CD4-positive, alpha-beta T cell treated with Interferon alpha-2 for 1 hour (primary cell): ENCODE measurements around the gene SERPINA7.
"Not testable (repeated sequence)": the region's sequence is repeated elsewhere in the genome, so short reads cannot be mapped to it uniquely, and the experiment has no call there.

Source experiments
- DNase-seq, 2 donors: peaks; one replicate each; pipeline ENCODE4 v3.0.0-alpha.2; 2020 to 2022

The SERPINA7 gene, protein sequence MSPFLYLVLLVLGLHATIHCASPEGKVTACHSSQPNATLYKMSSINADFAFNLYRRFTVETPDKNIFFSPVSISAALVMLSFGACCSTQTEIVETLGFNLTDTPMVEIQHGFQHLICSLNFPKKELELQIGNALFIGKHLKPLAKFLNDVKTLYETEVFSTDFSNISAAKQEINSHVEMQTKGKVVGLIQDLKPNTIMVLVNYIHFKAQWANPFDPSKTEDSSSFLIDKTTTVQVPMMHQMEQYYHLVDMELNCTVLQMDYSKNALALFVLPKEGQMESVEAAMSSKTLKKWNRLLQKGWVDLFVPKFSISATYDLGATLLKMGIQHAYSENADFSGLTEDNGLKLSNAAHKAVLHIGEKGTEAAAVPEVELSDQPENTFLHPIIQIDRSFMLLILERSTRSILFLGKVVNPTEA

GRCh38 chrX:106038625-106039024 is at the start of gene SERPINA7:
Gene SERPINA7, minus strand, starts transcription at chrX:106038727. Its CDS starts 1,669 bp downstream, at chrX:106037058.
- no peak for DNase-seq

DNA sequence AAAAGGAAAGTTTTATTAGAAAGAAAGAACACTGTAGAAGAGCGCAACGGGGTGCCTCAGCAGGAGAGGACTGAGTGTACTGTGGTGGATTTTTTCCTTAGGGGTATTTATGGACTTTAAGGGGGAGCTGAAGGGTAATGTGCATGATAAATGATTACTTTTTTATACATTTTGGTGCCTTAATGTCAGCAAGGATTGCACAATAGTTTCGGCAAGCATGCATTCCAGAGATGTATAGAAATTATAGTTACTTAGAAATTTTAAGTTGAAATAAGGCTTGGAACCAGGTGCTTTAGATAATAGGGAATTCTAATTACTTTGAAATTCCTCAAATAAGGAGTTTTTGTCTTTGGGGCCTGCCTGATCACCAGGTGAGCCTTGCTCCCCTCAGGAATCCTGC is 30.5 kb upstream of the SERPINA7 start:
- DNase-seq = no peak

DNA sequence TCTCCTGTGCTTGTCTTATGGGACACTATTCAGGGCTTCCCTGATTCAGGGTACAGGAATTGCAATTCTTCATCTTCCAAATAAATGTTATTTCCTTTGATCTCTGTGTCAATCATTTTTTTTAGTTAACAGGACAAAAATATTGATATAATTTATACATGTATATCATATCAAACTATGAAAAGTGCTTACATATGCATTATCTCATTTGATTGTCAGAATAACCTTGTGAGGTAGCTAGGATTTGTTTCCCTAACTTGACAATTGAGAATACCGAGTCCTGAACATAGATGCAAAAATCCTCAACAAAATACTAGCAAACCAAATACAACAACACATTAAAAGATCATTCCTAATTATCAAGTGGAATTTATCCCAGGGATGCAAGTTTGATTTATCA is 11.5 kb upstream of the SERPINA7 start:
- DNase-seq = no peak

DNA sequence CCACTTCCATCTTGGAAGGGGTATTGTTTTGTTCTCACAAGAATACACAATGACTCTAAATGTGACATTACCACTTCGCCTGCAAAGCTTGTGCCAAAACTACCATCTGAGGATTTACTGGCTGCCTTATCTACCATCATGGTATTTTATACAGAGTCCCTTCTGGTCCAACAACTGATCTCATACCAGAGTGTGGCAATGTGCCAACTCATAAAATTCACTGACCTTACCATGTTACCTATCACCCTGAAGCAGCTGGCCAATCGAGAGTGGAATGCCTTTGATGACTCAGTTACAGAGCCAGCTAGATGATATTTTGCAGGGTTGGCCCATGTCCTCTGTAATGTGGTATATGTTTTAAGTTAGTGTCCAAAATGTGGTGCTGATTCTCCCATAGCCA is 3.8 kb upstream of the SERPINA7 start:
- no peak for DNase-seq

- no peak for DNase-seq
These were observed 2.3 kb upstream of the SERPINA7 start for GRCh38 chrX:106040861-106041260.

GRCh38 chrX:106039920-106040319 is 1.4 kb upstream of the SERPINA7 start:
- no peak for DNase-seq

DNA sequence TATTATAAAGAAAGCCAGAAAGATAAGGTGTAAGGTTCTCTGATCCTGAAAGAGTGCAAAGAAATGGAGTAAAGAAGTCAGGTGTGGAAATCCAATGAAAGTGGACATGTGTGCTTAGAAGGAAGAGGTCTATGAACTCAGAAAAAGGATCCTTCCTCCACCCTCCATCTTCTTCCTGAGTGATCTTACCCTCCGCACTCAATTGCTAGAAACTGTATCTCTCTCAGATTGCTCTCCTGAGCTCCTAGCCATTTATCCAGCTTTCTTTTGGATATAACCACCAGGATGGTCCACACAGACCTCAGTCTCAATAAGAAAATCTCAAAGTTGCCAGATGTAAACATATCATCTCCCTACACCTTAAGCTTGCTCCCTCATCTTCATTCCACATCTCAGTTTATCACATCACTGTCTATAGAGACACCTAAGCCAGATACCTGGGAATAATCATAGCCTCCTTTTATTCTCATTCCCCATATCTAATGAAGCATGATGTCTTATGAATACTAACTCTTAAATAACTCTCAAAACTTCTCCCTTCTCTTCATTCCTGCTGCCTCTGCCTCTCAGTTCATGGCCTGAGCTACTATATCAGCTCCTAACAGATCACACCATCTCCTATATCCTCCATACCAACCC is 573 bp downstream of the SERPINA7 start:
- DNase-seq = no peak

GRCh38 chrX:106036716-106037115 is 1.8 kb downstream of the SERPINA7 start:
- no peak for DNase-seq

DNA sequence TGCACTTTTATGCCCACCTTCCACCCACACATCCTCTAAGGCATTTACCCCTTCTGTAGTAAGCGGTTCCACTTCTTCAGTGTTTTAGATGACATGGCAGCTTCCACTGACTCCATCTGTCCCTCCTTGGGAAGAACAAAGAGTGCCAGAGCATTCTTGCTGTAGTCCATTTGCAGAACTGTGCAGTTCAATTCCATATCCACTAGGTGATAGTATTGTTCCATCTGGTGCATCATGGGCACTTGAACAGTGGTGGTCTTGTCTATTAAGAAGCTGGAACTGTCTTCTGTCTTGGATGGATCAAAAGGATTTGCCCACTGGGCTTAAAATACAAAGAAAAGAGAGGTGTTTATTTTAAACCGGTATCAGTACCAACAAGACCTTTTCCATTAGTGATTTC is 3.5 kb downstream of the SERPINA7 start:
- DNase-seq = no peak

DNA sequence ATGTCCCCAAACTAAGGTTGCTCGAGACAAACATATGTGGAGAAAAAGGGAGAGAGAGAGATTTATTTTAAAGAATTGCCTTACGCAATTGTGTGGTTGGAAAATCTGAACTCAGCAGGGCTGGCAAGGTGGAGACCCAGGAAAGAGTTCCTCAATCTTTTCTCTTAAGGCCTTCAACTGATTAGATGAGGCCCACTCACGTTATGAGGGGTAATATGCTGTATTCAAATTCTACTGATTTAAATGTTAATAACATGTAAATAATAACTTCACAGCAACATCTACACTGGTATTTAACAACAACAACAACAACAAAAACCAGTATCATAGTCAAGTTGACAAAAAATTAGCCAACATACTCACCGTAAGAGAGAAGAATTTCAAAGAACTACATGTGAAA is 14.6 kb downstream of the SERPINA7 start:
- no peak for DNase-seq

DNA sequence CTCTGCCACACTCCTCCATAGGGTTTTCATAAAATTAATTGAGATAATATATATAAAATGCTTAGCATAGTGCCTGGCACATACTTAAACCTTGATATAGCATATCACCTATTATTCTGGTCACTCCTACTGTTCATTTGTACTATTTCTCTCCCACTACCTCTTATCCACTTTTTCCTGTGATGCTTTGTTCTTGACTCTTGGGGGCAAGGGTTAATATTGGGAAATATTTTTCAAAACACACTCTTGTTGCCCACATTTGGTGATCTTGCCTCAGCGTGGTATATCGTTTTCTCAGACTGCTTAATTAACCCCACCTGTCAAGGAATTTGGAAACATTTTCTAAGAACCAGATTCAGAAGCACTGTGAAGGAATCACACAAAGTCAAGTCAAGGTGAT is 16.3 kb downstream of the SERPINA7 start:
- no peak for DNase-seq

- DNase-seq = no peak
These were observed 24.3 kb downstream of the SERPINA7 start for GRCh38 chrX:106014119-106014775.

DNA sequence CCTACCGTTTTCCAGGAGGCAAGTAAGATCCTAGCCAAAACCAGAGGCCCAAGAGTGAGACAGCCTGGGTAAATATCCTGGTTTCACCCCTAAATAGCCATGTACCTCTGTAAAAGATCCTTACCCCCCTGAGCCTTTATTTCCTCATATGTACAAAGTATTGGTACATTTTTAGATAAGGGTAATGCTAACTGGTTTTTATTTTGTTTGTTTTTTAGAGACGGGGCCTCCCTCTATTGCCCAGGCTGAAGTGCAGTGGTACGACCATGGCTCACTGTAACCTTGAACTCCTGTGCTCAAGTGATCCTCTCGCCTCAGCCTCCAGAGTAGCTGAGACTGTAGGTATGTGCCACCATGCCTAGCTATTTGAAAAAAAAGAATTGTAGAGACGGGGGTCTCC is 29.4 kb downstream of the SERPINA7 start:
- no peak for DNase-seq

- no peak for DNase-seq
These were observed 30.7 kb downstream of the SERPINA7 start for GRCh38 chrX:106007815-106008214.

DNA sequence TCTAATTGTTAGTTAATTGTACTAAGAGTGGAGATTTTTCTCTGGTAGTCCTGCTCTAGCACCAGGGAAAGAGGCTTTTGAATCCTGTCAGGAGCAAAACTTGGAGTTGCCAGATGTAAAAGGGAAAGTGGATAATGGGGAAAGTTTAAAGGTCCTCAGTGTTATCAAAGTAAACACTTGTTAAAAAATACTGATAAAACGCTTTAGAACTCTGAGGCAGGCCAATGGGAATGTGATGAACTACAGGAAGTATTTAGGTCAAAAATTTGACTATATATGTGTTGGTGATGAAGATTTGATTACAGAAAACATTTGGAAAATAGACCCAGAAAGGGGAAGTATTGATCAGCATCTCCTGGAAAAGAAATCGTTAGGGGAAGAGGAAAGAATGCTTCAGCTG is 32.8 kb downstream of the SERPINA7 start:
- DNase-seq = no peak

GRCh38 chrX:106000609-106001008 is 37.9 kb downstream of the SERPINA7 start:
- DNase-seq = not testable (repeated sequence)

DNA sequence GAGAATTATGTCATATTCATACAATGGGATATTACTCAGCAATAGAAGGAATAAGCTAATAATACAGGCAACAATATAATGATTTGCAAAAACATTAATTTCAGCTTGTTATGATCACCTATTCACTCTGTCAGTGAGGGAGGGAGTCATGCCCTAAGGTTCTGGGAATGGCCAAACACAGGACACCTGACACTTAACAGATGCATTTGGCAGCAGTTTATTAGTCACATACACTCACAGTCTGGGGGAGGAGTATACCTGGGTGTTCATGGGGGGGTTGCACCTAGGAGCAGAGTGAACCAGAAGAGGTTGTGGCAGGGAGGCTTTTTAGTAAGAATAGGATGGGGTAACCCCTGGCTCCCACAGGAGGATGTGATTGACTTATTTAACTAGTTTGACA is 38.3 kb downstream of the SERPINA7 start:
- no peak for DNase-seq

DNA sequence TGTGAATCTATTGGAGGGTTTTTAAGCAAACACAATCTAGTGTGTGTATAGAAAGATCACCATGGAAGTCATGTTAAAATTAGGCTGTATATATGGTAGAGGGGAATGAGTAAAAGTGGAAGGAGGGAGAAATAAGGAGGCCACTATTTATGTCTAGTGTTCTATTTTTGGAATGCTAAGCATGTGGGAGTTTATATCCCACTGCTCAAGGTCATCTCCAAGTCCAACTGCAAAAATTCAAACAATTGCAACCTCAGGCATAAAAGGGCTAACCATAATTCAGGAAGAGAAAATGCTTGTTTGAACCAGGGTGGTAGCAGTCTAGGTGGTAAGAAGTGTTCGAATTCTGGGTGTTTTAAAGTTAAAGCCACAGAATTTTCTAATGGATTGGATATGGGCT is 39.2 kb downstream of the SERPINA7 start:
- no peak for DNase-seq

- DNase-seq = not testable (repeated sequence)
These were observed 50.0 kb downstream of the SERPINA7 start for GRCh38 chrX:105988487-105988886.
